Stimulated activated naive B cell treated with anti-CD40 and anti-IgM and Interleukin-4, amounts not matched to agents 10 μg/mL and 1 μg/mL and 100 μg/mL, for 72 hours (primary cell): ENCODE results near the gene RDH13.
A peak's percentile ranks its signal among the peaks of the same experiment; 100 is the strongest.

ENCODE experiments used
- ATAC-seq, 2 donors: fragments of 150-1000 bp; cut with Tn5 transposase; replicated peaks; 2 replicates each; pipeline ENCODE4 v1.10.0; 2021; ENCODE audit warnings: moderate library complexity in 1 of 2
- DNase-seq: peaks from one replicate; pipeline ENCODE4 v3.0.0; 2021
- H3K27ac Mint-ChIP-seq: one replicate; pipeline ENCODE4 v1.8.0; 2022; ENCODE audit warnings: mild to moderate bottlenecking, mixed read lengths
- H3K27me3 Mint-ChIP-seq, 2 donors: one replicate each; pipeline ENCODE4 v1.8.0; 2022; ENCODE audit warnings: mixed read lengths in 2 of 2
- H3K36me3 Mint-ChIP-seq, 2 donors: one replicate each; pipeline ENCODE4 v1.8.0; 2022; ENCODE audit warnings: mixed read lengths in 2 of 2, mild to moderate bottlenecking in 1 of 2
- H3K4me1 Mint-ChIP-seq, 2 donors: one replicate each; pipeline ENCODE4 v1.8.0; 2022; ENCODE audit warnings: mixed read lengths in 2 of 2, mild to moderate bottlenecking in 1 of 2
- H3K4me3 Mint-ChIP-seq, 2 donors: one replicate each; pipeline ENCODE4 v1.8.0; 2022; ENCODE audit warnings: mild to moderate bottlenecking in 2 of 2, mixed read lengths in 2 of 2, moderate library complexity in 1 of 2
- H3K9me3 Mint-ChIP-seq, 2 donors: one replicate each; pipeline ENCODE4 v1.8.0; 2022; ENCODE audit warnings: mixed read lengths in 2 of 2, mild to moderate bottlenecking in 1 of 2

Gene RDH13

DNA sequence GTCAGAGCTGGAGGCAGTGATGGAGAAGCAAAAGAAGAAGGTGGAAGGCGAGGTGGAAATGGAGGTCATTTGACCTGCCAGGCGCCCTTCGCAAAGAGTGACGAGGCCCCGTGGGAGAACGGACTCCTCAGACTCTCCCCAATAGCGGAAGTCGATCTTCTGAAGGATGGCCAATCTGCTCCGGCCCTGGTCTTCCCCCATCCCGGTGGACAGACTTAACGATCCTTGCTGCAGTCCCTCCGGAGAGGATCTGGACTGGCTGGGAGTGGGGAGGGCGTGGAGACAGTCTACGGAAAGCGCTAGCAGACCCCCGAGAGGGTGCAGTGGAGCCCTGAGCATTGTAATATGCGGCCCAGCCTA is 24.6 kb upstream of the RDH13 start:
- Mint-ChIP-seq H3K9me3 (peaks cover 0 to 3% of the 10 kb centered on the region in 2 donors), H3K36me3 (peaks cover 36 to 41% of the 10 kb centered on the region in 2 donors), H3K4me1 (peaks cover 27 to 34% of the 10 kb centered on the region in 2 donors), H3K4me3 (peak overlapping the region; percentile 80 to 84), H3K27ac (peak overlapping the region; percentile 90), H3K27me3 (peaks cover 61 to 67% of the 10 kb centered on the region in 2 donors)
- DNase-seq: no peak
- peak; percentile 32 to 33 for ATAC-seq

DNA sequence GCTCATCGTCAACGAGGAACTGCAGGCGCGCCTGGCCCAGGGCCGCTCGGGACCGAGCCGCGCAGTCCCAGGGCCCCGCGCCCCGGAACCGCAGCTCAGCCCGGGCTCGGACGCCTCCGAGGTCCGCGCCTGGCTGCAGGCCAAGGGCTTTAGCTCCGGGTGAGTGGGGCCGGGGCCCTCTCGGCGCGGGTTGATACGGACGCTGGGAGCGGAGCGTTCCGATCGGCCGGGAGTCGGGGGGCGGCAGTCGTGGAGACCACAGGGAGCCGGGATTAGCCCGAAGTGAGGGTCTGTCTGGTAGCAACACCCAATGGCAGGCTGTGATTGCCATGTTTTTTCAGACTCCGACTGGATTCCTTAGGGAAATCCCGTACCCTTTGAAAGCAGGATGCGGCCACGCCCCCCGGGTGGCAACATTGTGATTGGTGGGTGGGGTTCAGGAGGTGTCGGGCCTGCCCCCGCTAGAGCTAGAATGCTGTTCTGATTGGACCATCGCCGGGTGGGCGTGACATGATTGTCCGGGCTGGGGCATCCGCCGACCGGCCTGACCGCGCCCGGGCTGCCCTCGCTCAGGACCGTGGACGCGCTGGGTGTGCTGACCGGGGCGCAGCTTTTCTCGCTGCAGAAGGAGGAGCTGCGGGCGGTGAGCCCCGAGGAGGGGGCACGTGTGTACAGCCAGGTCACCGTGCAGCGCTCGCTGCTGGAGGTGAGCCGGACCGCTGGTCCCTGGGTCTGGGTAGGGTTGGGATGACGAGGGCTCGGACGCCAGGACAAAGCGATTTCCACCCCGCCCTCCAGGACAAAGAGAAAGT is 24.0 kb upstream of the RDH13 start:
- Mint-ChIP-seq H3K9me3 (peaks cover 0 to 4% of the 10 kb centered on the region in 2 donors), H3K27me3 (peaks cover 67 to 72% of the 10 kb centered on the region in 2 donors), H3K27ac (peak overlapping the region; percentile 90), H3K36me3 (peaks cover 38 to 39% of the 10 kb centered on the region in 2 donors), H3K4me1 (peaks cover 31 to 40% of the 10 kb centered on the region in 2 donors), H3K4me3 (peak overlapping the region; percentile 80 to 84)
- DNase-seq (peak; percentile 50), ATAC-seq (peak; percentile 69 to 72)

DNA sequence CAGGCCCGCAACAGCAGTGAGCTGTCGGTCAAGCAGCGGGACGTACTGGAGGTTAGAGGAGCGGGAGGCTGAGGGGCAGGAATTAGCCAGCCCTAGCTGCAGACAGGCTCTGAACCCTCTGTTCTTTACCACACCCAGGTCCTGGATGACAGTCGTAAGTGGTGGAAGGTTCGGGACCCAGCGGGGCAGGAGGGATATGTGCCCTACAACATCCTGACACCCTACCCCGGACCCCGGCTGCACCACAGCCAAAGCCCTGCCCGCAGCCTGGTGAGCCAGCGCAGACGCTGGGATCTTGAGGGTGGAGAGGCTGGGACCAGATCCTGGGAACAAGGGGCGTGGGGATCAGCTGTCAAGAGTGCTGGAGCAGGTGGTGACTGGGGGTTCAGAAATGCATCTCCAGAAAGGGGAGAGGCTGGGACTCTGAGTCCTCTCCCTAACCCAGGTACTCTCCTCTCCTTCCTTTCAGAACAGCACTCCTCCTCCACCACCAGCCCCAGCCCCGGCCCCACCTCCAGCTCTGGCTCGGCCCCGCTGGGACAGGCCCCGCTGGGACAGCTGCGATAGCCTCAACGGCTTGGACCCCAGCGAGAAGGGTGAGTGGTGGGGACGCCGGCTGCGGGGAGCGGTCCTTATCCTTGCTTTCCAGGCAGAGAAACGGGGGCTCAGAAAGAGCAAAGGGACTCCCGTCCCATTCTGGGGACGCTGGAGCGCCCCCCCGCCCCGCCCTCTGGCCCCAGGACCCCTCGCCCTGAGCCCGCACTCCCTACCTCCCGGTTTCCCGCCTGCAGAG is 23.2 kb upstream of the RDH13 start:
- DNase-seq (no peak), ATAC-seq (no peak)
- H3K36me3 Mint-ChIP-seq: peaks cover 36 to 37% of the 10 kb centered on the region in 2 donors
- H3K27me3 Mint-ChIP-seq: peaks cover 74 to 81% of the 10 kb centered on the region in 2 donors
- H3K27ac Mint-ChIP-seq: peak overlapping the region; percentile 62
- peak overlapping the region; percentile 25 to 84 for H3K4me3 Mint-ChIP-seq
- H3K9me3 Mint-ChIP-seq: peaks cover 0 to 4% of the 10 kb centered on the region in 2 donors
- H3K4me1 Mint-ChIP-seq: peaks cover 34 to 48% of the 10 kb centered on the region in 2 donors

DNA sequence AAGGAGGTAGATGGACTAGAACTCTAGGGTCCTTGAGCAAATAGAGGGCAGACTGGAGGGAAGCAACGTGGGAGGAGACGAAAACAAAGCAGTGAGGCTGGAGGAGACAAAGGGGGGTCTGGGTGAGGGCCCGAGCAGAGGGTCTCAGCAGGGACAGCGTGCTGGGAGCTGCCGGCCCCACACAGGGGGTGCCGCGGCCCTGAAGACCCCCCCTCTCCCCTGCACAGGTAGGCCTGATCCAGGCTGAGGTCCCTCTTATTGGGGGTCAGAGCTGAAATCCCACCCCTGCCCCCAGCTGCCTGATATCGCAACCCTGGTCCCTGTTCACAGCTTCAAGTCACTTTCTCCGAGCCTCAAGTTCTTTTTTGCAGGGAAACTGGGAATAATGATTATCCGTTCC is 21.5 kb upstream of the RDH13 start:
- H3K4me3 Mint-ChIP-seq: no peak overlapping the region
- no peak for ATAC-seq
- peaks cover 19 to 20% of the 10 kb centered on the region in 2 donors for H3K36me3 Mint-ChIP-seq
- no peak for DNase-seq
- H3K27me3 Mint-ChIP-seq: peaks cover 86 to 92% of the 10 kb centered on the region in 2 donors
- no peak overlapping the region for H3K27ac Mint-ChIP-seq
- H3K9me3 Mint-ChIP-seq: peaks cover 5 to 11% of the 10 kb centered on the region in 2 donors
- H3K4me1 Mint-ChIP-seq: peaks cover 39 to 58% of the 10 kb centered on the region in 2 donors

DNA sequence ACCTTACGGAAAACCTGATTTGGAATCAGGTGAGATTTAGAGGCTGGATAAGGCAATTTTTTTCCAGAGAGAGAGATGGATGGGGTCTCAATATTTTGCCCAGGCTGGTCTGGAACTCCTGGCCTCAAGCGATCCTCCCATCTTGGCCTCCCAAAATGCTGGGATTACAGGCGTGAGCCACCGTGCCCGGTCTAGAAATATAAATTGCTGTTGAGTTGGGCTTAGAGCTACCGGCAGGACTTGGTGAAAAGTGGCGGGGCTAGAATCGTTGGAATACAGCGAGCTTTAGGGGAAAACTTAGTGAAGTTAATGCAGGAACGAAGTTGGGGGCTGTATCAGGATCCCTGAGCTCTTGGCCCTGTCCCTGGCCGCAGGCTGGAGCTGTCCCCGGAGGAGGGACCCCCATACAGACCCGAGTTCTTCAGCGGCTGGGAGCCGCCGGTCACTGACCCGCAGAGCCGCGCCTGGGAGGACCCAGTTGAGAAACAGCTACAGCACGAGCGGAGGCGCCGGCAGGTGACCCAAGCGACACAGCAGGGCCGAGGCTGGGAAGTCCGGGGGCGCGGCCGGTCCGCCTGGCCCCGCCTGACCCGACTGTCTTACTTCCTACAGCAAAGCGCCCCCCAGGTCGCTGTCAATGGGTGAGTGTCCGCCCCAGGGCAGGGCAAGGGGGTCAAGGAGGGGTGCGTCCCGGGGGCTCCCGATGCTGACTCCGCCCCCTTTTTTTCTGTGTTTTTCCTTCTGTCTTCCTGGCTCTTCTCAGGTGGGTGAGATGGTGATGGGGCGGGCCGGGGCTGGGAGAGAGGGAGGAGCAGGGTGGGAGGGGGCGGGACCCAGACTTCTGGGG is 20.3 kb upstream of the RDH13 start:
- Mint-ChIP-seq H3K27me3 (peaks cover 81 to 87% of the 10 kb centered on the region in 2 donors), H3K27ac (no peak overlapping the region), H3K9me3 (peaks cover 9 to 11% of the 10 kb centered on the region in 2 donors), H3K4me3 (no peak overlapping the region), H3K36me3 (peaks cover 8 to 14% of the 10 kb centered on the region in 2 donors), H3K4me1 (peaks cover 34 to 51% of the 10 kb centered on the region in 2 donors)
- DNase-seq: no peak
- no peak for ATAC-seq

DNA sequence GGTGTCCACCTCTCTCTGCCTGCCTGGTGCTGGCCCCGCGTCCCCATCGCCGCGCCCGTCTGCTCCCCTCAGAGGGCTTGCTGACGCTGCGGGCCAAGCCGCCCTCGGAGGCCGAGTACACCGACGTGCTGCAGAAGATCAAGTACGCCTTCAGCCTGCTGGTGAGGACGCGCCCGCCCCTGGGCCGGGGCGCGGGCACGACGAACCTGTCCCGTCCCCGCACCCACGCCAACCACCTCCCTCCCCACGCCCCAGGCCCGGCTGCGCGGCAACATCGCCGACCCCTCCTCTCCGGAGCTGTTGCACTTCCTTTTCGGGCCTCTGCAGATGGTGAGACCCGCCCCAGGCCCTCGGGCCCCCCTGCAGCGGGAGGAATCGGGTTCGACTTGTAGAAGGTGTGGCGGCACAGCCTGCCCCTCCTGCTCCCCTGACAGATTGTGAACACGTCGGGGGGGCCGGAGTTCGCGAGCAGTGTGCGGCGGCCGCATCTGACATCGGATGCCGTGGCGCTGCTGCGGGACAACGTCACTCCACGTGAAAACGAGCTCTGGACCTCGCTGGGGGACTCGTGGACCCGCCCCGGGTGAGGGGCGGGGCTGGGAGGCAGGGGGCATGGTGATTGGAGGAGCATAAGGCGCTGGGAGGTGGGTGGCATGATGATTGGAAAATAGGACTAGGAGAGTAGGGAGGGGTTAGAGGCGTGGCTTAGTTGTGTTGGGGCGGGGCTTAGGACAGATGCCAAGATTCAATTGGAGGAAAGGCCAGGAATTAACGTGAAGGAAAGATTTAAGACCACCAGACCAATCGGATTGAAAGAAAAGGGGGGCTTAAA is 19.3 kb upstream of the RDH13 start:
- Mint-ChIP-seq H3K36me3 (peaks cover 4 to 6% of the 10 kb centered on the region in 2 donors), H3K27me3 (peaks cover 76 to 84% of the 10 kb centered on the region in 2 donors), H3K4me3 (peak overlapping the region; percentile 67 to 82), H3K9me3 (peaks cover 9 to 11% of the 10 kb centered on the region in 2 donors), H3K4me1 (peaks cover 24 to 41% of the 10 kb centered on the region in 2 donors), H3K27ac (no peak overlapping the region)
- ATAC-seq: no peak
- no peak for DNase-seq

DNA sequence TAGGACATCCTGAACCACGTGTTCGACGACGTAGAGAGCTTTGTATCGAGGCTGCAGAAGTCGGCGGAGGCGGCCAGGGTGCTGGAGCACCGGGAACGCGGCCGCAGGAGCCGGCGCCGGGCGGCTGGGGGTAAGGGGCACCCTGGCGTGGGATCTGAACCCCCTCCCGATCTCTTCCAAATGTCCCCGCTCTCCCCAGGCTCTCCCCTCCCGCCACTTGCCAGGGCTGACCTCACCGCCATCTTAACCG is 18.7 kb upstream of the RDH13 start:
- ATAC-seq: no peak

DNA sequence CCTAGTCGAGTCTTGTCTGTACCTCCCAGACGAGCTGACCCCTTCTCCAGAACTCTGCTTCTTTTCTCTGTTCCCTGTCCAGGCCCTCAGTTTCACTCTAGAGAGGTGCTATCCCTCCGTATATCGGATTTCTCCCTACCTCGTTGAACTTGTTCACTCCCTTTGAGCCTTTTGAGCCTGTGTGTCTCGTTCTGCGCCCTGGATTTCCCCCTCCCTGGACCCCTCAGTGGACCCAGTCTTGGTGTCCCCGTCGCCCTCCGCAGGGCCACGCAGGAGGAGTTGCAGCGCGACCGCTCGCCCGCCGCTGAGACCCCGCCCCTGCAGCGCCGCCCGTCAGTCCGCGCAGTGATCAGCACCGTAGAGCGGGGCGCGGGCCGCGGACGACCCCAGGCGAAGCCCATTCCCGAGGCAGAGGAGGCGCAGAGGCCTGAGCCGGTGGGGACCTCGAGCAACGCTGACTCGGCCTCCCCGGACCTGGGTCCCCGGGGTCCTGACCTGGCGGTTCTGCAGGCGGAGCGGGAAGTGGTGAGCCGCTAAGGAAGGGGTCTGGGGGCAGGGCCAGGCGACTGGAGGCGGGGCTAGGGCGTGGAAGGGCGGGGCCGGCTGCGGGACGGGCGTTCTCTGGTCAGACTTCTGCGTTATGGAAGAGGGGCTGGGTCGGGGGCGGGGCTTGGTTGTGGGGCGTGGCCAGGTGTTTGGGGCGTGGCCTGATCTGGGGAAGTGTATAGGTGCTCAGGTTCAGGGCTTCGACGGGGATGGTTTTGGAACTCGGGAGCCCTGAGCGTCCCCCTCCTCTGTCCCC is 18.2 kb upstream of the RDH13 start:
- H3K4me1 Mint-ChIP-seq: peaks cover 23 to 38% of the 10 kb centered on the region in 2 donors
- H3K36me3 Mint-ChIP-seq: peaks cover 4% of the 10 kb centered on the region in 2 donors
- H3K4me3 Mint-ChIP-seq: peak overlapping the region; percentile 81 to 82
- H3K27me3 Mint-ChIP-seq: peaks cover 82 to 88% of the 10 kb centered on the region in 2 donors
- DNase-seq (peak; percentile 79), ATAC-seq (peak; percentile 81 to 88)
- H3K9me3 Mint-ChIP-seq: peaks cover 9 to 11% of the 10 kb centered on the region in 2 donors
- H3K27ac Mint-ChIP-seq: no peak overlapping the region

More for the DNA sequence above, 18.7 kb upstream of the RDH13 start:
- Mint-ChIP-seq H3K36me3 (peaks cover 4% of the 10 kb centered on the region in 2 donors), H3K4me3 (peak overlapping the region; percentile 81 to 82), H3K27me3 (peaks cover 78 to 85% of the 10 kb centered on the region in 2 donors), H3K4me1 (peaks cover 23 to 38% of the 10 kb centered on the region in 2 donors), H3K9me3 (peaks cover 9 to 11% of the 10 kb centered on the region in 2 donors), H3K27ac (no peak overlapping the region)
- DNase-seq: no peak

DNA sequence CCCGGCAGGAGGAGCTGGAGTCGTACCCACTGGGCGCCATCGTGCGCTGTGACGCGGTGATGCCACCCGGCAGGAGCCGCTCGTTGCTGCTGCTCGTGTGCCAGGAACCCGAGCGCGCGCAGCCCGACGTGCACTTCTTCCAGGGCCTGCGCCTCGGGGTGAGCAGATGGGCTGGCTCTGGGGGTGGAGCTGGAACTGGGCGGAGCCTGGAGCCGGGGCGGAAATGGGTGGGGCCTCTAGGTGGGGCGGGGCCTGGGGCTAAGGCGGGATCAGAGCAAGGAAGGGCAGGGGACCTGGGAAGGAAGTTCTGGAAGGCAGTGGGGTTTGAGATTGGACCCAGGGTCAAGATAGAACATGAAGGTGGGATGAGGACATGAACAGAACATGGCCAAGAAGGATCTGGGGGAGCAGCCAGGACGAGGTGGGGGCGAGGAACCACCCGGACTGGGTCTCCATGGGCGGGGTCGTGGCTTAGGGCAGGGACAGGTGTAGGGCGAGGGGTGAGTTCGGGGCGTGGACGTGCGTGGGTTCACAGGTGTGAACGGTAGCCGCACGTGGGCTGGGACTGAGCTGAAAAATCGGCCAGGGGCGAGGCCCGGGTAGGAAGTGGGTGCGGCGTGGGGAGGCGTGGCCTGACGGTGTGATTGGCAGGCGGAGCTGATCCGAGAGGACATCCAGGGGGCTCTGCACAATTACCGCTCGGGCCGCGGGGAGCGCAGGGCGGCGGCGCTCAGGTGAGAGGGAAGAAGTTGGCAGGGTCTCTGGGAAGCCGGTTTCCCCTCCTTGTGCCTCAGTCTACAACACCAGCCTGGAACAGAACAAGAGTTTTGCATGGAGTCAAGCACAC is 17.4 kb upstream of the RDH13 start:
- Mint-ChIP-seq H3K4me1 (peaks cover 23 to 38% of the 10 kb centered on the region in 2 donors), H3K27me3 (peaks cover 81 to 88% of the 10 kb centered on the region in 2 donors), H3K9me3 (peaks cover 9 to 11% of the 10 kb centered on the region in 2 donors), H3K27ac (peak overlapping the region; percentile 81), H3K36me3 (peaks cover 4% of the 10 kb centered on the region in 2 donors), H3K4me3 (peak overlapping the region; percentile 81 to 82)
- peak; percentile 33 for DNase-seq
- peak; percentile 59 to 62 for ATAC-seq

DNA sequence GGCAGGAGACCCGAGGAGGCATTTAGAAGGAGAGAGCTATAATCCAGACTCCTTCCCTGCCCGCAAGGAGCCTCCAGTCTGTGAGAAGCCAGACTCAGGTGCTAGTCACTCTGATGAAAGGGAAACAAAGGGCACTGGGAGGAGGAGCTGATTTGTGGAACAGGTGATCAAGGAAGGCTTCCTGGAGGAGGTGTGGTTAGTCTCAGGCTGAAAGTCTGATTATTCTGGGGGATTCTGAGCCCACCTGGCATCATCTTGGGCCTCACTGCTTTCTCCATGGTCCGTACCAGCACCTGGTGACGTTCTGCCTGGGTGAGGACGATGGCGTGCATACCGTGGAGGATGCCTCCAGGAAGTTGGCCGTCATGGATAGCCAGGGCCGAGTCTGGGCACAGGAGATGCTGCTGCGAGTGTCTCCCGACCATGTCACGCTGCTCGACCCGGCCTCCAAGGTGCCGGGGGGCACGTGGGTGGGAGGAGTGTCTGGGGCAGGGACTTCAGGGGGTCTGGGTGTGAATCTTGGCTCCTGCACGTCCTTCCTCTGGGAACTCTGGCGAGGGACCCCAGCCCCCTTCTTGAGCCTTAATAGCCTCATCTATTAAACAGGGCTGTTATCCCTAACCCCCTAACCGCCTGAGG is 16.6 kb upstream of the RDH13 start:
- Mint-ChIP-seq H3K27ac (no peak overlapping the region), H3K9me3 (peaks cover 9 to 11% of the 10 kb centered on the region in 2 donors), H3K4me1 (peaks cover 23 to 38% of the 10 kb centered on the region in 2 donors), H3K4me3 (peak overlapping the region; percentile 81 to 82), H3K36me3 (peaks cover 4% of the 10 kb centered on the region in 2 donors), H3K27me3 (peaks cover 83 to 91% of the 10 kb centered on the region in 2 donors)
- no peak for ATAC-seq
- no peak for DNase-seq

DNA sequence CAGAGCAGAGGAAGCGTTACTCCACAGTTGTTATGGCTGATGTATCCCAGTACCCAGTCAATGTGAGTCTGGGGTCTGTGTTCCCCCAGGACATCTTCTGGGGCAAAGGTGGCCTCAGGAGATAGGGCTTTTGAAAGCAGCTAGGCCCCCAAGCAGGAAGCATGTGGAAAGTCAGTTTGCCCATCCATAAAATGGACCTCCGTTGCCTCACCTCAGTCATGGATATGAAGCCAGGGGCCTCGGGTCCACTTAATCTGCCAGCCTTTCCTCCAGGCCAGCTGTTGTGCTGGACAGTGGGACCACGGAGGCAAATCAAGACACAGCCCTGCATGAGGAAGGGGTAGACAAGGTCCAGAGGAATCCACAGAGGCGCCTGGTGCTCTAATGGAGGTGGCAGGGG is 16.0 kb upstream of the RDH13 start:
- ATAC-seq: no peak
- H3K4me3 Mint-ChIP-seq: no peak overlapping the region
- no peak for DNase-seq
- peaks cover 23 to 38% of the 10 kb centered on the region in 2 donors for H3K4me1 Mint-ChIP-seq
- H3K9me3 Mint-ChIP-seq: peaks cover 9 to 11% of the 10 kb centered on the region in 2 donors
- H3K36me3 Mint-ChIP-seq: peaks cover 4% of the 10 kb centered on the region in 2 donors
- H3K27ac Mint-ChIP-seq: no peak overlapping the region
- H3K27me3 Mint-ChIP-seq: peaks cover 83 to 90% of the 10 kb centered on the region in 2 donors
